Measurements from ENCODE around the gene NRG2.
A peak's percentile ranks its signal among the peaks of the same experiment; 100 is the strongest.

The NRG2 gene

DNA sequence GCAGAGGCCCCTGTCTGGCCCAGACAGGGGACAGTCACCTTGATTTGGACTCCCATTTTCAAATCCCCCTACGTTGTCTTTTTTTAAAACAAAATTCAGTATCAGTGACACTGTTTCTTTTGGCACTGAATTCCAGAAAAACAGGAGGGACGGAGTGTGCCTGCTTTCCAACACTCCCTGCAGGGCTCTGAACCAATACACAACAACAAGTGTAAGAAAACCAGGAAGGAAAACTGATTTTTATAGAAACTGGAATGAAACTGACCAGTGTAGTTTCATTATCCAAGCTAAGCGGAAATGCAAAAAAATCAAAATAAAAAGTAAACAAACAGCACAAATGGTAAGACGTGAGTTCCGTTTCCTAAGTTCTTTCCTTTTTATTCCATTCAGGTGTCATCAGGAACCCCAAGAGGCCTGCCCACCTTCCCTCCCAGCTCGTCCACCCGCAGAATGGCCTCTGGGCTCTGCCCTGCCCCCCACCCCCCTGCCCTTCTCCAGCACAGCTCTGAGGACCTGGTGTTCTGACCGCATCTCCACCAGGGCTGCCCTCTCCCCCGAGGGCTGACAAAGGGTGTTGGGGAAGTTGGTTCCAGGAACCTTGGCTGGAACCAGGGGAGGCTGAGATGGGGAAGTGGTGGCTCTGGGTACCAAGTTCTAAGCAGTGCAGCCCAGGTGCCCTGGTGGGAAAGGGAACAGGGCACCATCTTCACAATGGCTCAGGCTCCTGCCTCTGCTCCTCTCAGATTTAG is 173.9 kb downstream of the NRG2 start:
- no peak overlapping the region for H3K4me3 ChIP-seq (ENCODE audit: control insufficient read depth, low read depth, low read length)
- TF ChIP-seq, protein P1, sequence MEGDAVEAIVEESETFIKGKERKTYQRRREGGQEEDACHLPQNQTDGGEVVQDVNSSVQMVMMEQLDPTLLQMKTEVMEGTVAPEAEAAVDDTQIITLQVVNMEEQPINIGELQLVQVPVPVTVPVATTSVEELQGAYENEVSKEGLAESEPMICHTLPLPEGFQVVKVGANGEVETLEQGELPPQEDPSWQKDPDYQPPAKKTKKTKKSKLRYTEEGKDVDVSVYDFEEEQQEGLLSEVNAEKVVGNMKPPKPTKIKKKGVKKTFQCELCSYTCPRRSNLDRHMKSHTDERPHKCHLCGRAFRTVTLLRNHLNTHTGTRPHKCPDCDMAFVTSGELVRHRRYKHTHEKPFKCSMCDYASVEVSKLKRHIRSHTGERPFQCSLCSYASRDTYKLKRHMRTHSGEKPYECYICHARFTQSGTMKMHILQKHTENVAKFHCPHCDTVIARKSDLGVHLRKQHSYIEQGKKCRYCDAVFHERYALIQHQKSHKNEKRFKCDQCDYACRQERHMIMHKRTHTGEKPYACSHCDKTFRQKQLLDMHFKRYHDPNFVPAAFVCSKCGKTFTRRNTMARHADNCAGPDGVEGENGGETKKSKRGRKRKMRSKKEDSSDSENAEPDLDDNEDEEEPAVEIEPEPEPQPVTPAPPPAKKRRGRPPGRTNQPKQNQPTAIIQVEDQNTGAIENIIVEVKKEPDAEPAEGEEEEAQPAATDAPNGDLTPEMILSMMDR (conservative IDR thresholded peaks at IDR 0.05; ENCODE audit: control insufficient read depth, insufficient read depth, low read depth, low read length), result no peak
- DNase-seq (ENCODE audit: low read depth), result no peak

DNA sequence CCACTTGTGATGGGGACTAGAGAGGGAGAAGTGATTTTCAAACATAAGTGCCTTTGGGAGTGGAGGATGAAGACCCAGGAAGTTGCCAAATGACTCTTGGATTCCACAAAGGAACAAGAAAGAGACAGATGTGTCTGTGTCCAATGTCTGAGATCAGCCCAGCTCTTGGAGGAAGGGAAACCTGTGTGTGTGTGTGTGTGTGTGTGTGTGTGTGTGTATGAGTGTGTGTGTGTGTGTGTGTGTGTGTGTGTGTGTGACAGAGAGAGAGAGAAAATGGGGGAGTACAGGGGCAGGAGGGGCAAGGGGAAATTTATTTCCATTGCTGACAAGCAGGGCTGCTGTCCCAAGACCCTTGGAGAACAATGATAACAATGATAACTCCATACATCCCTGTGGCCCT is 175.5 kb downstream of the NRG2 start:
- DNase-seq (ENCODE audit: low read depth), result no peak
- TF ChIP-seq, protein P1 (conservative IDR thresholded peaks at IDR 0.05; ENCODE audit: control insufficient read depth, insufficient read depth, low read depth, low read length), result no peak
- no peak overlapping the region for H3K4me3 ChIP-seq (ENCODE audit: control insufficient read depth, low read depth, low read length)

DNA sequence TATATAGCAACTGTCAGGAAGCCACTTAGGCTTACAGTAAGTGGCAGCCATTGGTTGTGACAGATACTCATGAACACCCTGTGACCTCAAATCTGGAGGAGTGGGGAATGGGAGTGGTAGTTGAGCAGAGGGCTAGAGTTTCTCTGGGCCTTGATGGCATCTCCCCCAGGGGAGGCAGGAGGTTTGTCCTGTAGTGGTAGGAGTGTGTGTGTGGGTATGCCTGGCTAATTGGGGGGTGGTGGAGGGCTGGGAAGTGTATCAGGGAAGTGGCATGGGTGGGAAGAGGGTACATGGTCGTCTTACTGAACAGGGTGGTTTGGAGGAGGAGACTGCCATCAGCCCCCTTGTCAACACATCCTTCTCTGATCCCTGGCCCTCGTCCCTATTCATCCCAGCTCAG is 176.0 kb downstream of the NRG2 start:
- H3K4me3 ChIP-seq (ENCODE audit: control insufficient read depth, low read depth, low read length), result no peak overlapping the region
- TF ChIP-seq, protein P1 (conservative IDR thresholded peaks at IDR 0.05; ENCODE audit: control insufficient read depth, insufficient read depth, low read depth, low read length), result no peak
- DNase-seq (ENCODE audit: low read depth), result no peak

DNA sequence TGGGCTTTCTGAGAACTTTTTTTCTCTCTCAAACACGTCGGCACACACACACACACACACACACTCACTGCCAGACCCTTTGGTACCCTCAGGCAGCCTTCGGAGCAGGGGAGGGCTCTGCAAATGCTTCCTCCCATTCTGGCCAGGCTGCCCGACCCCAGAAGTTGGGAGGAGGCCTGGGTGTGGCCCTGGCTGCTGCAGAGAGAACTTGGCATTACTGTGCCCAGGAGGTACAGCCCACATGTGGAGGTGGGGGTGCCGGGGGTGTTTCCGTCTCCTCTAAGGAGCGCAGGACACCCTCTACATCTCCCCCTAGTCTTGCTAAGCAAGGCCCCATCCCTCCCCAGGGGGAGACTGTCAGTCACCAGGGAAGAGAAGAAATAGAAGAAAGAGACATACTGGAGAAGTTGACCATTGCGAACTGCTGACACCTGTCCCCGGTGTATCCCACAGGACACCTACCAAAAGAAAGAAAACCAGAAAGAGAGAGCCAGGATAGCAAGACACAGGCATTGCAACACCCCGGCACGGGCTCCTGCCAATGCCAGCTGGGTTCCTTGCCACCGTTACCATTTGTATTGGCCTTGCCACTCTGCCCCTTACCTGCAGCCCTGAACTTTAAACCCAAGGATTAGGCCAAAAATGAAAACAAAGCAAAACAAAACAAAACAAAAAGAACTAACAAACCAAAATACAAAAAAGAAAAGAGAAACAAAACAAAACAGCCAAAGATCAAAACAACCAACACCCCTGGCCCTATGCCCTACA is 178.2 kb downstream of the NRG2 start:
- no peak for DNase-seq (ENCODE audit: low read depth)
- TF ChIP-seq, protein P1 (conservative IDR thresholded peaks at IDR 0.05; ENCODE audit: control insufficient read depth, insufficient read depth, low read depth, low read length), result no peak
- no peak overlapping the region for H3K4me3 ChIP-seq (ENCODE audit: control insufficient read depth, low read depth, low read length)

DNA sequence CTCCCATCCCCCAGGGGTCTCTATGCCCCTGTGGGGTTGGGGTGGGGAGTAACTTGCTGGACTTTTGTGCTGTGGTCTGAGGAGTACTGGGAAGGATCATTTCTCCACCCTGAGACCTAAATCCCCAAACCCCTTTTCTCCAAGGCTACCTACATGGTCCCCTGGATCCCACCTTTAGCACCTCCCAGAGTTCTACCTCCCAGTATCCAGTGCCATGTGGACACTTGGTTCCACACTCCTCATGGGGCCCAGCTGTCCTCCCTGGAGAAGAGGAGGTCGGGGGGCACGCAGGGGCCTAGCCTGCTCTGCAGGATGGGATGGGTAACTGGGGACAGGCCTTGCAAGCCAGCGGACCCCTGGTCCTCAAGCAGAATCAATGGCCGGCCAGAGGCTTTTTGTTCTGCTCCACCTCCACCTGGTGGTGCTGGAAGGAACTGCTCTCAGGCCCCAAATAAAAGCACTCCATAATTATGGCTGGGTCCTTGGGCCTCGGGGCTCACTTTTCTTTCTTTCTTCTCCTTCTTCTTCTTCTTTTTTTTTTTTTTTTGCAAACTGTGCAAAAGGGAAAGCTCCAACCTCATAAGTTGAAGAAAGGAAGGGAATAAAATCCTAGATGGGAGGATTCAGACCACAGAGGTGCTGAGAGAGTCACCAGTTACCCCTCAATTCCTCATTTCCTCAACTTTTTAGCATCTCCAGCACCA is 179.1 kb downstream of the NRG2 start:
- peak; percentile 44 for DNase-seq (ENCODE audit: low read depth)
- H3K4me3 ChIP-seq (ENCODE audit: control insufficient read depth, low read depth, low read length), result no peak overlapping the region
- TF ChIP-seq, protein P1 (conservative IDR thresholded peaks at IDR 0.05; ENCODE audit: control insufficient read depth, insufficient read depth, low read depth, low read length), result peak; percentile 84

DNA sequence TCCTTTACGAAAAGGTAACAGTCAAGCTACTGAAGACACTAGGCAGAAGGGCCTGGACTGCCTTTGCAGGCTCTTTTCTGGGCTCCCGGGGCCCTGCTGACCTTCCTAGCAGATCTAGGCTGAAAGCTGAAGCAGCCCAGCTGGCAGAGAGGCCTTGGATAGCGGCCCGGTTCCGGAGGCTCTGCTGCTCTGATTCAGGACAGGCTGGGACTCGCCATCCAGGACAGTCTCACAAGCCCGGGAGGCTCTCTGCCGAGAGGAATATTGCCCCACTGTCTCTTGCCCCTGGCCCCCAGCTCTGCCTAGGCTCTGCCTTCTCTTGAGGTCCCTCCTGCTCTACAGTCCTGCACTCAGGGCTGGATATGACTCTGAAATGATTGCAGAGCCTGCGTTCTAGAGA is 179.7 kb downstream of the NRG2 start:
- DNase-seq (ENCODE audit: low read depth), result no peak
- TF ChIP-seq, protein P1 (conservative IDR thresholded peaks at IDR 0.05; ENCODE audit: control insufficient read depth, insufficient read depth, low read depth, low read length), result no peak
- H3K4me3 ChIP-seq (ENCODE audit: control insufficient read depth, low read depth, low read length), result no peak overlapping the region

Measured in fibroblast of mammary gland (primary cell).